ENCODE measurements around the gene RIT1. TPM values are rescaled to one million over a fixed set of nuclear protein-coding genes. Genes with fewer than 3 reads are reported as not detected.

The RIT1 gene
- polyA plus RNA-seq (2013, experiment 1 of 4) = 43.4 TPM
- polyA plus RNA-seq (2013, experiment 2 of 4) = 42.0 TPM
- polyA plus RNA-seq (2013, experiment 3 of 4) = 34.1 TPM
- polyA plus RNA-seq (2013, experiment 4 of 4) = 42.2 TPM

- H3K36me3 ChIP-seq (ENCODE audit: control insufficient read depth, insufficient read depth, low read length) = peaks cover 34% of the 10 kb centered on the region
- H3K9me3 ChIP-seq (ENCODE audit: control insufficient read depth, low read length) = no peaks in the 10 kb centered on the region
- H3K4me1 ChIP-seq (ENCODE audit: control insufficient read depth, insufficient read depth, low read length) = peaks cover 4% of the 10 kb centered on the region
- no peaks in the 10 kb centered on the region for H3K27me3 ChIP-seq (ENCODE audit: control insufficient read depth, insufficient read depth, low read length, poor library complexity, severe bottlenecking)
- WGBS, 2 experiments = 9 to 10% methylated on average over 34 of the region's 34 CpGs
- H3K27ac ChIP-seq (ENCODE audit: insufficient read depth, low read depth, low read length, poor library complexity, severe bottlenecking) = peak within 1 kb of the TSS; percentile 72
- H3K4me3 ChIP-seq (ENCODE audit: insufficient read depth, low read depth, low read length) = peak within 1 kb of the TSS; percentile 82
Observed at GRCh38 chr1:155911156-155912055, at the start of gene RIT1. RIT1 (minus strand) TSS chr1:155911349; CDS start chr1:155910761, 588 bp downstream.

GRCh38 chr1:155960081-155960745, 49.1 kb upstream of the RIT1 start:
- no peaks in the 10 kb centered on the region for H3K9me3 ChIP-seq (ENCODE audit: control insufficient read depth, low read length)
- H3K4me3 ChIP-seq (ENCODE audit: insufficient read depth, low read depth, low read length) = no peak overlapping the region
- H3K4me1 ChIP-seq (ENCODE audit: control insufficient read depth, insufficient read depth, low read length) = no peaks in the 10 kb centered on the region
- peaks cover 76% of the 10 kb centered on the region for H3K36me3 ChIP-seq (ENCODE audit: control insufficient read depth, insufficient read depth, low read length)
- no peak overlapping the region for H3K27ac ChIP-seq (ENCODE audit: insufficient read depth, low read depth, low read length, poor library complexity, severe bottlenecking)
- WGBS, 2 experiments = 93 to 94% methylated on average over 3 of the region's 3 CpGs
- H3K27me3 ChIP-seq (ENCODE audit: control insufficient read depth, insufficient read depth, low read length, poor library complexity, severe bottlenecking) = no peaks in the 10 kb centered on the region

GRCh38 chr1:155957411-155957915, 46.3 kb upstream of the RIT1 start:
- H3K4me3 ChIP-seq (ENCODE audit: insufficient read depth, low read depth, low read length) = no peak overlapping the region
- 96 to 97% methylated on average over 12 of the region's 12 CpGs for WGBS, 2 experiments
- peaks cover 73% of the 10 kb centered on the region for H3K36me3 ChIP-seq (ENCODE audit: control insufficient read depth, insufficient read depth, low read length)

GRCh38 chr1:155954645-155955044, 43.5 kb upstream of the RIT1 start:
- Histone ChIP-seq H3K36me3 (ENCODE audit: control insufficient read depth, insufficient read depth, low read length) (peaks cover 78% of the 10 kb centered on the region), H3K27me3 (ENCODE audit: control insufficient read depth, insufficient read depth, low read length, poor library complexity, severe bottlenecking) (no peaks in the 10 kb centered on the region), H3K4me1 (ENCODE audit: control insufficient read depth, insufficient read depth, low read length) (no peaks in the 10 kb centered on the region), H3K9me3 (ENCODE audit: control insufficient read depth, low read length) (no peaks in the 10 kb centered on the region), H3K27ac (ENCODE audit: insufficient read depth, low read depth, low read length, poor library complexity, severe bottlenecking) (no peak overlapping the region), H3K4me3 (ENCODE audit: insufficient read depth, low read depth, low read length) (no peak overlapping the region)
- 98 to 99% methylated on average over 3 of the region's 3 CpGs for WGBS, 2 experiments

More at GRCh38 chr1:155957411-155957915, 46.3 kb upstream of the RIT1 start:
- Histone ChIP-seq H3K9me3 (ENCODE audit: control insufficient read depth, low read length) (no peaks in the 10 kb centered on the region), H3K4me1 (ENCODE audit: control insufficient read depth, insufficient read depth, low read length) (no peaks in the 10 kb centered on the region), H3K27me3 (ENCODE audit: control insufficient read depth, insufficient read depth, low read length, poor library complexity, severe bottlenecking) (no peaks in the 10 kb centered on the region), H3K27ac (ENCODE audit: insufficient read depth, low read depth, low read length, poor library complexity, severe bottlenecking) (no peak overlapping the region)

- no peaks in the 10 kb centered on the region for H3K4me1 ChIP-seq (ENCODE audit: control insufficient read depth, insufficient read depth, low read length)
- H3K4me3 ChIP-seq (ENCODE audit: insufficient read depth, low read depth, low read length) = no peak overlapping the region
- WGBS, 2 experiments = 96 to 97% methylated on average over 13 of the region's 13 CpGs
- H3K9me3 ChIP-seq (ENCODE audit: control insufficient read depth, low read length) = no peaks in the 10 kb centered on the region
- no peaks in the 10 kb centered on the region for H3K27me3 ChIP-seq (ENCODE audit: control insufficient read depth, insufficient read depth, low read length, poor library complexity, severe bottlenecking)
- no peak overlapping the region for H3K27ac ChIP-seq (ENCODE audit: insufficient read depth, low read depth, low read length, poor library complexity, severe bottlenecking)
- peaks cover 67% of the 10 kb centered on the region for H3K36me3 ChIP-seq (ENCODE audit: control insufficient read depth, insufficient read depth, low read length)
Observed at GRCh38 chr1:155952505-155952890, 41.3 kb upstream of the RIT1 start.

- H3K4me1 ChIP-seq (ENCODE audit: control insufficient read depth, insufficient read depth, low read length) = no peaks in the 10 kb centered on the region
- no peak overlapping the region for H3K27ac ChIP-seq (ENCODE audit: insufficient read depth, low read depth, low read length, poor library complexity, severe bottlenecking)
- H3K4me3 ChIP-seq (ENCODE audit: insufficient read depth, low read depth, low read length) = no peak overlapping the region
- no peaks in the 10 kb centered on the region for H3K27me3 ChIP-seq (ENCODE audit: control insufficient read depth, insufficient read depth, low read length, poor library complexity, severe bottlenecking)
- H3K36me3 ChIP-seq (ENCODE audit: control insufficient read depth, insufficient read depth, low read length) = peaks cover 66% of the 10 kb centered on the region
- 98% methylated on average over 6 of the region's 6 CpGs for WGBS, 2 experiments
- no peaks in the 10 kb centered on the region for H3K9me3 ChIP-seq (ENCODE audit: control insufficient read depth, low read length)
Observed at GRCh38 chr1:155951753-155952504, 40.8 kb upstream of the RIT1 start.

- Histone ChIP-seq H3K27ac (ENCODE audit: insufficient read depth, low read depth, low read length, poor library complexity, severe bottlenecking) (no peak overlapping the region), H3K36me3 (ENCODE audit: control insufficient read depth, insufficient read depth, low read length) (peaks cover 60% of the 10 kb centered on the region), H3K27me3 (ENCODE audit: control insufficient read depth, insufficient read depth, low read length, poor library complexity, severe bottlenecking) (no peaks in the 10 kb centered on the region), H3K4me1 (ENCODE audit: control insufficient read depth, insufficient read depth, low read length) (no peaks in the 10 kb centered on the region), H3K9me3 (ENCODE audit: control insufficient read depth, low read length) (no peaks in the 10 kb centered on the region), H3K4me3 (ENCODE audit: insufficient read depth, low read depth, low read length) (no peak overlapping the region)
- WGBS, 2 experiments = 96 to 97% methylated on average over 27 of the region's 27 CpGs
Observed at GRCh38 chr1:155950829-155951228, 39.7 kb upstream of the RIT1 start.

- WGBS, 2 experiments = 91 to 97% methylated on average over 8 of the region's 8 CpGs
- Histone ChIP-seq H3K4me1 (ENCODE audit: control insufficient read depth, insufficient read depth, low read length) (peaks cover 5% of the 10 kb centered on the region), H3K27me3 (ENCODE audit: control insufficient read depth, insufficient read depth, low read length, poor library complexity, severe bottlenecking) (no peaks in the 10 kb centered on the region), H3K4me3 (ENCODE audit: insufficient read depth, low read depth, low read length) (no peak overlapping the region), H3K27ac (ENCODE audit: insufficient read depth, low read depth, low read length, poor library complexity, severe bottlenecking) (no peak overlapping the region), H3K9me3 (ENCODE audit: control insufficient read depth, low read length) (no peaks in the 10 kb centered on the region), H3K36me3 (ENCODE audit: control insufficient read depth, insufficient read depth, low read length) (peaks cover 44% of the 10 kb centered on the region)
Observed at GRCh38 chr1:155947741-155948140, 36.6 kb upstream of the RIT1 start.

- H3K36me3 ChIP-seq (ENCODE audit: control insufficient read depth, insufficient read depth, low read length) = peaks cover 39% of the 10 kb centered on the region
- no peak overlapping the region for H3K4me3 ChIP-seq (ENCODE audit: insufficient read depth, low read depth, low read length)
- 91 to 94% methylated on average over 4 of the region's 4 CpGs for WGBS, 2 experiments
- H3K9me3 ChIP-seq (ENCODE audit: control insufficient read depth, low read length) = no peaks in the 10 kb centered on the region
- H3K4me1 ChIP-seq (ENCODE audit: control insufficient read depth, insufficient read depth, low read length) = peaks cover 5% of the 10 kb centered on the region
- H3K27ac ChIP-seq (ENCODE audit: insufficient read depth, low read depth, low read length, poor library complexity, severe bottlenecking) = no peak overlapping the region
- no peaks in the 10 kb centered on the region for H3K27me3 ChIP-seq (ENCODE audit: control insufficient read depth, insufficient read depth, low read length, poor library complexity, severe bottlenecking)
Observed at GRCh38 chr1:155947292-155947691, 36.1 kb upstream of the RIT1 start.

All from ectodermal cell (in vitro differentiated cells).